Colonic mucosa (tissue), 4 donors: ENCODE results near the gene TLDC2. TPM values are rescaled to one million over a fixed set of nuclear protein-coding genes. Genes with fewer than 3 reads are reported as not detected.

Experiments used
- DNase-seq: peaks from one replicate; pipeline ENCODE4 v3.0.0-alpha.2; 2020
- H3K27ac ChIP-seq: fragments of 200-600 bp; one replicate; pipeline ENCODE4 v1.8.0; 2021
- H3K27me3 ChIP-seq: fragments of 200-600 bp; one replicate; pipeline ENCODE4 v1.8.0; 2021
- H3K36me3 ChIP-seq: fragments of 200-600 bp; one replicate; pipeline ENCODE4 v1.8.0; 2021
- H3K4me1 ChIP-seq: fragments of 200-600 bp; one replicate; pipeline ENCODE4 v1.8.0; 2021; ENCODE audit warnings: mild to moderate bottlenecking
- H3K4me3 ChIP-seq: fragments of 200-600 bp; one replicate; pipeline ENCODE4 v1.8.0; 2021
- H3K9ac ChIP-seq, 2 donors: one replicate each; pipeline ENCODE4 v1.7.0; 2013; ENCODE audit warnings: control low read depth in 2 of 2, low read depth in 2 of 2, low read length in 2 of 2
- H3K9me3 ChIP-seq: fragments of 200-600 bp; one replicate; pipeline ENCODE4 v1.8.0; 2021
- intact Hi-C: fragments of 100-400 bp; cut with DNase I; formaldehyde crosslinking; loops from one replicate; pipeline ENCODE4 v1.14.1; 2022
- total RNA-seq, 2 donors: library from RNA; stranded (reverse); fragmentation: NEBNext Ultra II Directional in 1 of 2; extraction: Animal tissue kit (Norgen Biotek cat#: 25700) in 1 of 2; gene quantifications; one replicate each; pipeline ENCODE4 v1.2.1, GENCODE V29; 2021
- TF ChIP-seq, protein P1 (sequence below): fragments of 200-600 bp; IDR thresholded peaks from one replicate; pipeline ENCODE4 v1.8.0; 2022; ENCODE audit warnings: antibody characterized with exemption, mild to moderate bottlenecking
- donor health status: healthy.
- donor health status: DM: no; HTN: no; CAD: no.
- donor health status: DM: no; HTN: no; CAD: no.

Gene TLDC2
- total RNA-seq, 2 donors from 2014 or later: 18.1 to 29.7 TPM

DNA sequence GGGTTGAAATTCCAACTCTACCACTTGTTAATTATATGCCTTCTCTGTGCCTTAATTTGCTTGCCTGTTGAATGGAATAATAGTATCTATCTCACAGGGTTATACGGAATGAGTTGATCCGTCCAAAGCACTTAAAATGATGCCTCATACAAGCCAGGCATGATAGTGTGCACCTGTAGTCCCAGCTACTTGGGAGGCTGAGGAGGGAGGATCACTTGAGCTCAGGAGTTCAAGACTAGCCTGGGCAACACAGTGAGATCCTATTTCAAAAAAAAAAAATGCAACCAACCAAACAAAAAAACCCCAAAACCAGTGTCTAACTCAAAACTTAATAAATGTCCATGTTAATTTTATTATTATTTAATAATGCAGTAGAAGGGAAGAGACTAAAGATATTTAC is 40.3 kb downstream of the TLDC2 start:
- TF ChIP-seq, protein P1, sequence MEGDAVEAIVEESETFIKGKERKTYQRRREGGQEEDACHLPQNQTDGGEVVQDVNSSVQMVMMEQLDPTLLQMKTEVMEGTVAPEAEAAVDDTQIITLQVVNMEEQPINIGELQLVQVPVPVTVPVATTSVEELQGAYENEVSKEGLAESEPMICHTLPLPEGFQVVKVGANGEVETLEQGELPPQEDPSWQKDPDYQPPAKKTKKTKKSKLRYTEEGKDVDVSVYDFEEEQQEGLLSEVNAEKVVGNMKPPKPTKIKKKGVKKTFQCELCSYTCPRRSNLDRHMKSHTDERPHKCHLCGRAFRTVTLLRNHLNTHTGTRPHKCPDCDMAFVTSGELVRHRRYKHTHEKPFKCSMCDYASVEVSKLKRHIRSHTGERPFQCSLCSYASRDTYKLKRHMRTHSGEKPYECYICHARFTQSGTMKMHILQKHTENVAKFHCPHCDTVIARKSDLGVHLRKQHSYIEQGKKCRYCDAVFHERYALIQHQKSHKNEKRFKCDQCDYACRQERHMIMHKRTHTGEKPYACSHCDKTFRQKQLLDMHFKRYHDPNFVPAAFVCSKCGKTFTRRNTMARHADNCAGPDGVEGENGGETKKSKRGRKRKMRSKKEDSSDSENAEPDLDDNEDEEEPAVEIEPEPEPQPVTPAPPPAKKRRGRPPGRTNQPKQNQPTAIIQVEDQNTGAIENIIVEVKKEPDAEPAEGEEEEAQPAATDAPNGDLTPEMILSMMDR: no peak
- no peaks in the 10 kb centered on the region for H3K9me3 ChIP-seq
- intact Hi-C loops: no loop called here
- no peaks in the 10 kb centered on the region for H3K27me3 ChIP-seq
- H3K27ac ChIP-seq: no peak overlapping the region
- no peaks in the 10 kb centered on the region for H3K4me1 ChIP-seq
- no peak overlapping the region for H3K9ac ChIP-seq
- H3K36me3 ChIP-seq: peaks cover 14% of the 10 kb centered on the region
- H3K4me3 ChIP-seq: no peak overlapping the region
- no peak for DNase-seq

DNA sequence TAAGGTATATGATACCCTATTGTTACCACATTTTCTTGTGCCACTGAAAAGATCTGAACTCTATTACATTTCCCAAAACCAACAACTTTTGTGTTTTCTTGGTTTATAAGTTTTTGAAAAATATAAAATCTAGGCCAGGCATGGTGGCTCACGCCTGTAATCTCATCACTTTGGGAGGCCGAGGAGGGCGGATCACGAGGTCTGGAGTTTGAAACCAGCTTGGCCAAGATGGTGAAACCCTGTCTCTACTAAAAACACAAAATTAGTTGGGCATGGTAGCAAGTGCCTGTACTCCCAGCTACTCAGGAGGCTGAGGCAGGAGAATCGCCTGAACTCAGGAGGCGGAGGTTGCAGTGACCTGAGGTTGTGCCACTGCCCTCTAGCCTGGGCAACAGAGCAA is 41.3 kb downstream of the TLDC2 start:
- intact Hi-C loops: no loop called here
- TF ChIP-seq, protein P1: no peak
- H3K36me3 ChIP-seq: peaks cover 14% of the 10 kb centered on the region

DNA sequence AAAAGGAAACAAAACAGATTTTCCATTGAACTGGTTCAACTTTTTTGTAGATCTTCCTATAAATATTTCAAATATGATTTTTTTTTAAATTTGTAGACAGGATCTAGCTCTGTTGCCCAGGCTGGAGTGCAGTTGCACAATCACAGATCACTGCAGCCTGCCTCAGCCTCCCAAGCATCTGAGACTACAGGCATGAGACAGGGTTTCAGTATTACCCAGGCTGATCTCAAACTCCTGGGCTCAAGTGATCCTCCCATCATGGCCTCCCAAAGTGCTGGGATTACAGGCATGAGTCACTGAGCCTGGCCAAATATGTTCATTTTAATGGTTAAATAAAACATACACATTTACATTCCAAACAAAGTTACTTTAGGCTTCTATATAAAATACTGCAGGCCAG is 42.0 kb downstream of the TLDC2 start:
- H3K9me3 ChIP-seq: no peaks in the 10 kb centered on the region
- no peak overlapping the region for H3K27ac ChIP-seq
- intact Hi-C loops: no loop called here
- H3K36me3 ChIP-seq: peaks cover 14% of the 10 kb centered on the region
- TF ChIP-seq, protein P1: no peak
- no peak for DNase-seq
- H3K27me3 ChIP-seq: no peaks in the 10 kb centered on the region
- H3K4me3 ChIP-seq: no peak overlapping the region
- H3K4me1 ChIP-seq: no peaks in the 10 kb centered on the region
- no peak overlapping the region for H3K9ac ChIP-seq

More for the DNA sequence above, 41.3 kb downstream of the TLDC2 start:
- H3K4me3 ChIP-seq: no peak overlapping the region
- no peaks in the 10 kb centered on the region for H3K9me3 ChIP-seq
- no peak for DNase-seq
- H3K27ac ChIP-seq: no peak overlapping the region
- H3K9ac ChIP-seq: no peak overlapping the region
- H3K27me3 ChIP-seq: no peaks in the 10 kb centered on the region
- no peaks in the 10 kb centered on the region for H3K4me1 ChIP-seq

DNA sequence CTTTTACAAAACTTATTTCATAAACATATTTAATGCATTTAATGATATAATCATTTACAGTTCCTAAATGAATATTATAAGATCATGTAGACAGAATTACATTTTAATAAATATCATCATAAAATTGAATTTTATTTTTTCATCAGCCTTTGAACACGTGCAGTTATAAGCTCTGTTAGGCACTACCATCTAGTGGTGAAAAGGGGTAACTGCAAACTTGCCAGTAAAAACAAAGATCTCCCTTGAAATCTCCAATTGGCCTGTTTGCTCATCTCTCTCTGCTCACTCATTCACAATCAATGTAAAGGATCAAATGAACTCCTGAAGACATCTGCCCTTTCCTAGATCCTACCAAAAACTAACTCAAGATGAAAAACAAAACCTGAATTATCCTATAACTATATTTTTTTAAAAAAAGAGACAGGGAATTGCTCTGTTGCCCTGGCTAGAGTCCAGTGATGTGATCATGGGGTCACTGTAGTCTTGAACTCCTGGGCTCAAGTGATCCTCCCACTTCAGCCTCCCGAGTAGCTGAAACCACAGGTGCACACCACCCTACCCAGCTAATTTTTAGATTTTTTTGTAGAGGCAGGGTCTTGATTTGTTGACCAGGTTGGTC is 43.9 kb downstream of the TLDC2 start:
- H3K27me3 ChIP-seq: no peaks in the 10 kb centered on the region
- intact Hi-C loops: no loop called here
- H3K36me3 ChIP-seq: peaks cover 5% of the 10 kb centered on the region

DNA sequence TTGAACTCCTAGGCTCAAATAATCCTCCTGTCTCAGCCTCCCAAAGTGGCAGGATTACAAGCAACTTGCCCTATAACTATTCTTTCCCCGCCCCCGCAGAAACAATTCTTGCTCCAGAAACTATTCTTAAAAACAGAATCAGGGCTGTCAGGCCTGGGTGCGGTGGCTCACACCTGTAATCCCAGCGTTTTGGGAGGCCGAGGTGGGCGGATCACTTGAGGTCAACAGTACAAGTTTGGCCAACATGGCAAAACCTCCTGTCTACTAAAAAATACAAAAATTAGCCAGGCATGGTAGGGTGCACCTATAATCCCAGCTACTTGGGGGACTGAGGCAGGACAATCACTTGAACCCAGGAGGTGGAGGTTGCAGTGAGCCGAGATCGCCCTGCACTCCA is 44.4 kb downstream of the TLDC2 start:
- H3K9me3 ChIP-seq: no peaks in the 10 kb centered on the region
- H3K27ac ChIP-seq: no peak overlapping the region
- H3K36me3 ChIP-seq: peaks cover under 1% of the 10 kb centered on the region
- TF ChIP-seq, protein P1: no peak
- no peaks in the 10 kb centered on the region for H3K4me1 ChIP-seq
- H3K27me3 ChIP-seq: no peaks in the 10 kb centered on the region
- H3K4me3 ChIP-seq: no peak overlapping the region
- intact Hi-C loops: no loop called here
- DNase-seq: no peak
- no peak overlapping the region for H3K9ac ChIP-seq

More for the DNA sequence above, 43.9 kb downstream of the TLDC2 start:
- peak; percentile 46 for DNase-seq
- no peaks in the 10 kb centered on the region for H3K4me1 ChIP-seq
- no peaks in the 10 kb centered on the region for H3K9me3 ChIP-seq
- H3K27ac ChIP-seq: no peak overlapping the region
- no peak overlapping the region for H3K9ac ChIP-seq
- H3K4me3 ChIP-seq: no peak overlapping the region
- TF ChIP-seq, protein P1: peak; percentile 92
